Kidney (tissue), 14 donors: Measurements from ENCODE around the gene CDK9. TPM values are rescaled to one million over a fixed set of nuclear protein-coding genes. Genes with fewer than 3 reads are reported as not detected.
"Not testable (repeated sequence)": the region's sequence is repeated elsewhere in the genome, so short reads cannot be mapped to it uniquely, and the experiment has no call there.

Experiments
- DNase-seq, 5 donors: peaks; one replicate each; pipeline ENCODE4 v3.0.0-alpha.2; 2013 to 2020
- FAIRE-seq: peaks from 2 replicates; lab custom pipeline; 2012; peaks lifted over from hg19 to GRCh38; lab: Jason Lieb, UNC
- H3K27ac ChIP-seq, 2 donors: one replicate each; pipeline ENCODE4 v1.7.0; 2013; ENCODE audit warnings: low read depth in 2 of 2, low read length in 2 of 2, inconsistent platforms in 1 of 2
- H3K27me3 ChIP-seq: one replicate; pipeline ENCODE4 v1.7.1; 2013; ENCODE audit warnings: low read length, inconsistent platforms; ENCODE audit not compliant: control insufficient read depth, insufficient read depth
- H3K36me3 ChIP-seq, 3 donors: one replicate each; pipeline versions ENCODE4 v1.7.0 to v1.7.1; 2013; ENCODE audit warnings: low read length in 3 of 3, control low read depth in 1 of 3, inconsistent platforms in 1 of 3; ENCODE audit not compliant: insufficient read depth in 3 of 3, control insufficient read depth in 2 of 3
- H3K4me1 ChIP-seq, 3 donors: one replicate each; pipeline versions ENCODE4 v1.7.0 to v1.7.1; 2013; ENCODE audit warnings: low read length in 3 of 3, inconsistent platforms in 1 of 3, low read depth in 1 of 3; ENCODE audit not compliant: control insufficient read depth in 2 of 3, insufficient read depth in 2 of 3
- H3K4me3 ChIP-seq, 3 donors: one replicate each; pipeline versions ENCODE4 v1.7.0 to v1.8.1; 2013; ENCODE audit warnings: low read length in 3 of 3, control low read depth in 1 of 3, inconsistent platforms in 1 of 3
- H3K9ac ChIP-seq, 3 donors: one replicate each; pipeline versions ENCODE4 v1.7.0 to v1.7.1; 2013; ENCODE audit warnings: low read length in 3 of 3, control low read depth in 1 of 3, inconsistent platforms in 1 of 3
- H3K9me3 ChIP-seq, 3 donors: one replicate each; pipeline versions ENCODE4 v1.7.0 to v1.7.1; 2013; ENCODE audit warnings: low read length in 3 of 3, control low read depth in 1 of 3, inconsistent platforms in 1 of 3; ENCODE audit not compliant: control insufficient read depth in 2 of 3, insufficient read depth in 1 of 3
- intact Hi-C: fragments of 100-400 bp; cut with DNase I; formaldehyde crosslinking; loops from one replicate; pipeline ENCODE4 v1.11.1; 2022
- polyA plus RNA-seq: library from polyadenylated mRNA; stranded (reverse); fragments of 350-450 nt; fragmentation: Illumina TruSeq; extraction: RNeasy Lipid Tissue Mini Kit (QIAGEN cat#74804); gene quantifications from one replicate; pipeline ENCODE4 v1.2.3, GENCODE V29; 2014; ENCODE audit warnings: low read depth, low replicate concordance; ENCODE audit not compliant: insufficient read depth
- total RNA-seq: library from RNA; stranded (reverse); fragmentation: NEBNext Ultra II Directional; extraction: Animal tissue kit (Norgen Biotek cat#: 25700); gene quantifications from one replicate; pipeline ENCODE4 v1.2.1, GENCODE V29; 2021
- TF ChIP-seq, protein P1 (sequence below): IDR thresholded peaks from 3 replicates; pipeline ENCODE4 v1.5.1; 2012; ENCODE audit warnings: mild to moderate bottlenecking, moderate library complexity, borderline replicate concordance; ENCODE audit not compliant: insufficient read depth; ENCODE audit errors: extremely low read depth
- donor health status: control.
- donor health status: control.
- donor health status: control.
- donor health status: control.
- donor health status: control.
- donor health status: DM: yes; HTN: yes; CAD: no.
- donor health status: Normal renal cell carcinoma (clear cell type).

CDK9 gene
- total and polyA plus RNA-seq, 2 donors from 2014 or later: 45.2 to 93.5 TPM

- H3K9me3 ChIP-seq: no peaks in the 10 kb centered on the region
- DNase-seq (peak in 4 of 5 donors; percentile 48 to 65 (median 56)), FAIRE-seq (no peak)
- intact Hi-C loops: no loop called here
- peaks cover 10% of the 10 kb centered on the region for H3K27me3 ChIP-seq
- H3K4me1 ChIP-seq: no peaks in the 10 kb centered on the region
- no peak overlapping the region for H3K27ac ChIP-seq
- no peak overlapping the region for H3K9ac ChIP-seq
- TF ChIP-seq, protein P1, sequence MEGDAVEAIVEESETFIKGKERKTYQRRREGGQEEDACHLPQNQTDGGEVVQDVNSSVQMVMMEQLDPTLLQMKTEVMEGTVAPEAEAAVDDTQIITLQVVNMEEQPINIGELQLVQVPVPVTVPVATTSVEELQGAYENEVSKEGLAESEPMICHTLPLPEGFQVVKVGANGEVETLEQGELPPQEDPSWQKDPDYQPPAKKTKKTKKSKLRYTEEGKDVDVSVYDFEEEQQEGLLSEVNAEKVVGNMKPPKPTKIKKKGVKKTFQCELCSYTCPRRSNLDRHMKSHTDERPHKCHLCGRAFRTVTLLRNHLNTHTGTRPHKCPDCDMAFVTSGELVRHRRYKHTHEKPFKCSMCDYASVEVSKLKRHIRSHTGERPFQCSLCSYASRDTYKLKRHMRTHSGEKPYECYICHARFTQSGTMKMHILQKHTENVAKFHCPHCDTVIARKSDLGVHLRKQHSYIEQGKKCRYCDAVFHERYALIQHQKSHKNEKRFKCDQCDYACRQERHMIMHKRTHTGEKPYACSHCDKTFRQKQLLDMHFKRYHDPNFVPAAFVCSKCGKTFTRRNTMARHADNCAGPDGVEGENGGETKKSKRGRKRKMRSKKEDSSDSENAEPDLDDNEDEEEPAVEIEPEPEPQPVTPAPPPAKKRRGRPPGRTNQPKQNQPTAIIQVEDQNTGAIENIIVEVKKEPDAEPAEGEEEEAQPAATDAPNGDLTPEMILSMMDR: no peak
- no peaks in the 10 kb centered on the region for H3K36me3 ChIP-seq
- no peak overlapping the region for H3K4me3 ChIP-seq
Observed at GRCh38 chr9:127754099-127755060, 31.5 kb upstream of the CDK9 start.

DNA sequence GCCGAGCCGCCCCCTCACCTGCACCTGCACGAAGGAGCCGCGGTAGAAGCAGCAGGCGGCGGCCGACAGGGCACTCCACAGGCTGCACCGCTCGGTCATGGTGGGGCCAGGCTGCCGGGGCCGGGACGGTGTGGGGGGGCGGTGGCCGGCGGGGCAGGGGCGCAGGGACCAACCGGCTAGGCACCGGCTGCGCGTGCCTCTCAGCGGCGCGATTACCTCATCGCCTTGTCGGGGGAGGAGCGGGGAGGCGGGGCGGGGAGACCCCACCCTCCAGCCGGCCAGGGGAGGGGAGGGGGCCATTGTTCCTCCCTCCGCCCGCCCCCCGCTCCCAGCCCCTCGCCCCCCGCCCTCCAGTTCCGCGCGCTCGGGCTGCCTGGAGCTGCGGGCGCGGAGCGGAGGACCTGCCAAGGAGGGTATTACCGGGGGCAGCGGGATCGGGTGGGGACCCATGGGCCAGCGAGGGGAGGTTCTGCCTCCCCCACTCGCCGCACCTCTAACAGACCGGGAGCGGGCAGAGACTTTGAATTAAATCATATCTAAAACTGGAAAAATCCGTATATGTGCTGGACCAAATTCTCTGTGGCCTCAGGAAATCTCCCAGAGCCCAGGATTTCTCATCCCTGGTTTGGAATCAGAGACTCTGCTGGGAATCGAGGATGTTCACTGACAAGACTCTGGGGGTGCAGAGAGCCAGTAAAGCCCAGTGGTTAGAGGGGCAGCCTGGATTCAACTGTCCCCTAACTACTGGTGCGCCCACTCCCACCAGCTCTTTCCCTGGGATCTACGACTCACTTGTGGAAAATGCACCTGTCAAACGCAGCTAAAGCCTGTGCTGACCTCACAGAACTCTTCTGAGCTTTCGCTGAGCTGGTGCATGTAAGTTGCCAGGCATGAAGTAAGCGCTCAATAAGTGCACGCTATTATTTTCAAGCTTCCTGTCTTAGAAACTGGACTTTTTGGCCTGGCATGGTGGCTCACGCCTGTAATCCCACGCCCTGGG is 30.5 kb upstream of the CDK9 start:
- DNase-seq (peak in 3 of 5 donors; percentile 45 to 80 (median 70)), FAIRE-seq (no peak)
- peaks cover 10% of the 10 kb centered on the region for H3K27me3 ChIP-seq
- no peaks in the 10 kb centered on the region for H3K36me3 ChIP-seq
- H3K4me1 ChIP-seq: no peaks in the 10 kb centered on the region
- H3K4me3 ChIP-seq: no peak overlapping the region
- no peak overlapping the region for H3K27ac ChIP-seq
- intact Hi-C loops: no loop called here
- H3K9ac ChIP-seq: no peak overlapping the region
- TF ChIP-seq, protein P1: no peak
- H3K9me3 ChIP-seq: no peaks in the 10 kb centered on the region

DNA sequence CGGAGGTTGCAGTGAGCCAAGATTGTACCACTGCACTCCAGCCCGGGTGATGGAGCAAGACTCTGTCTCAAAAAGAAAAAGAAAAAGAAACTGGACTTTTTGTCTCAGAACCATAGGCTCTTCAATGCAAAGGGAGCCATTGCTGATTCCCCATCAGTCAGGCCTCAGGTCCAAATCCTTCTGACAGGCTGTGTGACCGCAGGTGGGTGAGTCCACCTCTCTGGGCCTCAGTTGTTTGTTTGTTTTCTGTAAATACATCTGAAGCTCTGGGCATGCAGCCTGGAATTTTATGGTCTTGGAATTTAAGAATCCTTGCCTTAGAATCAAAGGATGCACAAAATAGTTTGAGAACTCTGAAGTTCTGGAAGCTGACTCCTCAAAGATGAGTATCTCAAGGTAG is 29.6 kb upstream of the CDK9 start:
- H3K9ac ChIP-seq: no peak overlapping the region
- intact Hi-C loops: no loop called here
- no peak overlapping the region for H3K27ac ChIP-seq
- H3K4me1 ChIP-seq: no peaks in the 10 kb centered on the region
- peaks cover 10% of the 10 kb centered on the region for H3K27me3 ChIP-seq
- no peak for FAIRE-seq
- H3K36me3 ChIP-seq: no peaks in the 10 kb centered on the region
- DNase-seq: no peak
- H3K9me3 ChIP-seq: no peaks in the 10 kb centered on the region
- TF ChIP-seq, protein P1: no peak
- no peak overlapping the region for H3K4me3 ChIP-seq

- H3K4me3 ChIP-seq, H3K27me3 ChIP-seq, H3K9me3 ChIP-seq, DNase-seq, H3K36me3 ChIP-seq, intact Hi-C loops, H3K4me1 ChIP-seq, H3K9ac ChIP-seq, FAIRE-seq, H3K27ac ChIP-seq: not testable (repeated sequence)
Observed at GRCh38 chr9:127756776-127757175, 29.1 kb upstream of the CDK9 start.
